Measurements from ENCODE around the gene AHRR. TPM values are rescaled to one million over a fixed set of nuclear protein-coding genes. Genes with fewer than 3 reads are reported as not detected.

The AHRR gene
- total and polyA plus RNA-seq, 2 donors from 2014 or later = 0.71 to 1.7 TPM

GRCh38 chr5:459562-460272, 138.2 kb downstream of the AHRR start:
- peak in 1 of 5 donors; percentile 58 for DNase-seq
- H3K9me3 ChIP-seq (ENCODE audit: control insufficient read depth in 2 of 3, insufficient read depth in 1 of 3, low read length in 3 of 3) = no peaks in the 10 kb centered on the region
- no peaks in the 10 kb centered on the region for H3K4me1 ChIP-seq (ENCODE audit: control insufficient read depth in 2 of 3, insufficient read depth in 2 of 3, low read depth in 1 of 3, low read length in 3 of 3)
- H3K4me3 ChIP-seq (ENCODE audit: low read length in 3 of 3) = no peak overlapping the region
- no peak overlapping the region for H3K27ac ChIP-seq (ENCODE audit: low read depth in 2 of 2, low read length in 2 of 2)
- intact Hi-C loops (cut with DNase I) = no loop called here
- H3K27me3 ChIP-seq (ENCODE audit: control insufficient read depth, insufficient read depth, low read length) = no peaks in the 10 kb centered on the region
- FAIRE-seq = no peak
- no peak overlapping the region for H3K9ac ChIP-seq (ENCODE audit: low read length in 3 of 3)
- no peak for TF ChIP-seq CTCF (IDR thresholded peaks at IDR 0.05; ENCODE audit: borderline replicate concordance, extremely low read depth, insufficient read depth)
- peaks cover 0 to 46% (median 25%) of the 10 kb centered on the region in 3 donors for H3K36me3 ChIP-seq (ENCODE audit: control insufficient read depth in 2 of 3, insufficient read depth in 3 of 3, low read length in 3 of 3)

- FAIRE-seq = no peak
- H3K9ac ChIP-seq (ENCODE audit: low read length in 3 of 3) = no peak overlapping the region
- peaks cover 0 to 42% (median 25%) of the 10 kb centered on the region in 3 donors for H3K36me3 ChIP-seq (ENCODE audit: control insufficient read depth in 2 of 3, insufficient read depth in 3 of 3, low read length in 3 of 3)
- H3K27me3 ChIP-seq (ENCODE audit: control insufficient read depth, insufficient read depth, low read length) = no peaks in the 10 kb centered on the region
- H3K9me3 ChIP-seq (ENCODE audit: control insufficient read depth in 2 of 3, insufficient read depth in 1 of 3, low read length in 3 of 3) = no peaks in the 10 kb centered on the region
- no peaks in the 10 kb centered on the region for H3K4me1 ChIP-seq (ENCODE audit: control insufficient read depth in 2 of 3, insufficient read depth in 2 of 3, low read depth in 1 of 3, low read length in 3 of 3)
- H3K27ac ChIP-seq (ENCODE audit: low read depth in 2 of 2, low read length in 2 of 2) = no peak overlapping the region
- intact Hi-C loops (cut with DNase I) = no loop called here
- DNase-seq = peak in 1 of 5 donors; percentile 64
- no peak overlapping the region for H3K4me3 ChIP-seq (ENCODE audit: low read length in 3 of 3)
- no peak for TF ChIP-seq CTCF (IDR thresholded peaks at IDR 0.05; ENCODE audit: borderline replicate concordance, extremely low read depth, insufficient read depth)
These were observed 138.7 kb downstream of the AHRR start for GRCh38 chr5:460273-460625.

- Histone ChIP-seq H3K9me3 (ENCODE audit: control insufficient read depth in 2 of 3, insufficient read depth in 1 of 3, low read length in 3 of 3) (no peaks in the 10 kb centered on the region), H3K27me3 (ENCODE audit: control insufficient read depth, insufficient read depth, low read length) (no peaks in the 10 kb centered on the region), H3K4me1 (ENCODE audit: control insufficient read depth in 2 of 3, insufficient read depth in 2 of 3, low read depth in 1 of 3, low read length in 3 of 3) (no peaks in the 10 kb centered on the region), H3K4me3 (ENCODE audit: low read length in 3 of 3) (no peak overlapping the region), H3K36me3 (ENCODE audit: control insufficient read depth in 2 of 3, insufficient read depth in 3 of 3, low read length in 3 of 3) (peaks cover 0 to 36% (median 25%) of the 10 kb centered on the region in 3 donors), H3K27ac (ENCODE audit: low read depth in 2 of 2, low read length in 2 of 2) (no peak overlapping the region), H3K9ac (ENCODE audit: low read length in 3 of 3) (no peak overlapping the region)
- DNase-seq = peak in 2 of 5 donors; percentile 24 to 66
- intact Hi-C loops (cut with DNase I) = no loop called here
- no peak for TF ChIP-seq CTCF (IDR thresholded peaks at IDR 0.05; ENCODE audit: borderline replicate concordance, extremely low read depth, insufficient read depth)
- no peak for FAIRE-seq
These were observed 140.6 kb downstream of the AHRR start for GRCh38 chr5:462051-462481.
